ENCODE measurements around the gene AKR1E2.

The AKR1E2 gene

DNA sequence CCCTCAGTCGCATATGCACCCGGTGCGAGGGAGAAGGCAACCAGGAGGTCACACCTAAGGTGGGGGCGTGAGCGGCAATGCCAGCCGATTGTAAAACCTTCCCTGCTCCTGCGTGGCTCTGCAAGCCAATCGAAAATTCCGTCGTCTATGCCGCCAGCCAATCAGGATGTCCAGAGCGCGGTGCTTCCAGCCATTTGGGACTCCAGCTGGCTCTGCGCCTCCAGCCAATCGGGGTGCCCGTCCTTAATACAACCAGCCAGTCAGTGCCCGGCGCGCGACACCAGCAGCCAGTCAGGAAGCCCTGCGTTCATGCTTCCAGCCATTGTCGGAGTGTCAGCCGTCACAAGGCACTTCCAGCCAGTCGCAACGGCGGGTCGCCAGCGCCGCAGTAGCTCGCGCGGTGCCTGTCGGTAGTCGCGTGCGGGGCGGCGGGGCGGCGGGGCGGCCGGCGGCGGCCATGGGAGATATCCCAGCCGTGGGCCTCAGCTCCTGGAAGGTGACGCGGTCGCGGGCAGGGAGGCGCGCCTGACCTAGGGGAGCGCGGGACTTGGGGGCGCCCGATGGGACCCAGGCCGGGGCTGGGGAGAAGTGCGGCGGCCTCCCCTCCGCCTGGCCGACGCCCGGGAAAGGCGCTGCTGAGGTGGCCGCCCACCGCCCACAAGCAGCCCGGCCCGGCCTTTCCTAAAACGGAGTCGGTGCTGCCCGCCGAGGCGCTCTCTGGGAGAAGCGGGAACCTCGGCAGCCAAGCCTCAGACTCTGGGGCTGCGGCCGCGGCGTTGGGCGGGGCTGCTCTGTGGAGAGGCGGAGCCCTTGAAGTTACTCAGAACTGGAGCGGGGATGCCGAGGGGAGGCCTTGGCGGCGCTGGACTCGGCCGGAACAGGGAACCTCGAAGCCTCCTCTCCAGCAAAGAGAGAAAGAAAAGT, at the start of gene AKR1E2:
Gene AKR1E2 (plus strand): TSS at position 340 of the 924 bp plus-strand sequence. CDS start 118 bp downstream, at position 458.
- DNase-seq, result peak; percentile 66

DNA sequence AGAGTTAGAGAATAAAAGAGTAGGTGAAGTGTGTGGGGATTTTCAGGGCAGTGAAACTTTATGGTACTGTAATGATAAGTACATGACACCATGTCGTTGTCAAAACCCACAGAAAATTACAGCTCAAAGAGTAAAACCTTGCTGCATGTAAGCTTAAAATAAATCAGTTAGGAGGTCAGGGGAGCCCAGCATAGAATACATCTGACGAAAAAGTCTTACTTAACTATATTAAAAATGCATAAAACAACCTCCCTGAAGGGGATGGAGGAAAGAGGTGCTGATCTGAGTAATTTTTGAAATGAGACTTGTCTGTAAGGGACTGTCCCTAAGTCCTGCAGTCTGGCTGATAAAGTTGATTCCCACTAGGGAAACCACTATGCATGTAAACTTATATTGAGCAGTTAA, 49.8 kb upstream of the AKR1E2 start:
- no peak for DNase-seq

GRCh38 chr10:4778761-4779160, 47.2 kb upstream of the AKR1E2 start:
- no peak for DNase-seq

DNA sequence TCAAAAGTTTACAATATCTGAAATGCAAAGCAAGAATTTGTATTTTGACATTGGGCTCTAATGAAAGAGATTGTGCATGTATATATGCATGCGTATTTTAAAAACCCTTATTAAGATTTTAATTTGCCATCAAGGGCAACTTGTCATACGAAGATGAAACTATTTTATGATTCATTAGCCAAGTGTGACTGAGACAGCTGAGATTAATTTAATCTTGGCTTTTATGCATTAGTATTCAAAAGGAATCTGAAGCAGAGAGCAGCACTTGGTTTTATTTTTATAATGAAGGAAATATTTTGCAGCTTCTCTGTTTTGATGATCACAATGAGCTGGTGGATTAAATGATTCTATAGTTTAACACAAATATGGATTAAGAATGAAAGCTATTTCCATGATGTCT, 45.9 kb upstream of the AKR1E2 start:
- DNase-seq, result no peak

DNA sequence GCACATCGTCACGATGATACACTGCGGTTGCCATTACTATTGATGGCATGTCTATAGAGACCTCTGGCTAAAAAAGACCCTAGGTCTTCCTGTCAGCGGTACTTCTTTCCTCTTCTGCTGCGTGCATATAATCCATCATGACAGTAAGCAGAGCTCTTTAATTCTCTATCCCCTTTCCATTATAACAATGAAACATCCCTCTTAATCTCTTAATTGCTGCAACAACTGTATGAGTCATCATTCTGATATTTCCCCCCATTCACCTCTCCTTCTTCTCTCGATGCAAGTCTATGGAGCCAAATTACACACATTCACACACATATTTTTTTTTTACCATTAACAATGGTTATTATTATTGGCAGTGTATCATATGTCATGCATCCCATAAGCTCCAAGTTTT, 45.2 kb upstream of the AKR1E2 start:
- no peak for DNase-seq

DNA sequence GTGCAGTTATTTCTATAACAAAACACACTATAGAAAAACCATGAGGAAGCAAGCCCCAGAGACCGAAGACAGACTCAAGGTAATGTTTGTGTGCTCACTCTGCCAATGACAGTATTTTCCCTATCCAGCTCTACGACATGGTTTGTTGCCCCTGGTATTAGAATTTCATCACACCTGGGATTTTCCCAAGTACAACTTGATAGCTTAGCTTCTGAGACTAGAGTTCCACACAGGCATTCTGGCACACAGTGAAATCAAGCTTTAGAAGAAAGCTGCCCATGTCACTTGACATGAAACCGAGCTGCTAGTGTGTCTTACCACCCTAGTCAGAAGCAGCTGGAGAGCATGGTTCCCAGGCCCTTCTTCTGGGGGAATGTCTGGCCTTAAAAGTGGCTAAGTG, 44.1 kb upstream of the AKR1E2 start:
- DNase-seq, result no peak

DNA sequence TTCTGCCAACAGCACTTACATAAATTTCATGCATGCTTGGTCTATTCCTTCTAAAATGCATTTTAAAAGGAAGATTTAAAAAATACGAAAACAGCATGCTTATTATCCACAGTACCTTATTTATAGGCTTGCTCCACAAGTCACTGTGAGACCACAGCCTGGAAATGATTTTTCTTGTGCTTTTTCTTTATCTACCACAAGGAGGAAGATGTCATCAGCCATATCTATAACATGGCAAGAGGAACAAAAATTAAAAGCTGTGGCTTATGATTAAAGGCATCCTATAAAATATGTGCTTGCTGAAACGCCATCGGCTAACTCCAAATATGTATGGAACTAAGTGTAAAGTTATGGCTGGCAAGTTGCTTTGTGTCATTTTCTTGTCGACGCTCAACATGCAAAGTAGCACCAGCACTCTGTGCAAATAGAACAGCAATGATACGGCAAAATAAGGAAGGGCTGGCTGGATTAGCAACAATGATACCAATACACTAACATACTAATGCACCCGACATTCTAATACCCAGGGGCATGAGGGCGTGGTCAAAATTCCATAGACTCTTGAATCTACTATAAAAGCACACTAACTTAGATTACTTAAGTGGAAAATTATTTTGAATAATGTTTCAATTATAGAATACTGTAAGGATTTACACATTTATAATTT, 41.2 kb upstream of the AKR1E2 start:
- no peak for DNase-seq

- DNase-seq, result no peak
Observed at GRCh38 chr10:4786043-4786839, 39.8 kb upstream of the AKR1E2 start.

DNA sequence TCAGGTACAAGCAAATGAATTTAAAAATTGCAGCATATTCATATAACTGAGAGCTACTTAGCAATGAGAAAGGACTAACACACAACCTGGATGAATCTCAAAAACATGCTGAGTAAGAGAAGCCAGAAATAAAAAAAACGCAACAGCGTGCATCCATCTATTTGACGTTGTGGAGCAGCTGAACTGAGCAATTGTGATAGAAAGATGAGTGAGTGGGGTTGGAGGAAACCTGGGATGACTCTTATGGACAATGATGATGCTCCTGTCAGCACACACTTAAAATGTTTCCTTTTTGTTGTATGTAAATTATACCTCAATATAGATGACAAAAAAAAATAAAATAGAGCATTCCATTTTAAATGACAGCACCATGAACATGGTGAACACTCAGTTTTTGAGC, 36.0 kb upstream of the AKR1E2 start:
- no peak for DNase-seq

DNA sequence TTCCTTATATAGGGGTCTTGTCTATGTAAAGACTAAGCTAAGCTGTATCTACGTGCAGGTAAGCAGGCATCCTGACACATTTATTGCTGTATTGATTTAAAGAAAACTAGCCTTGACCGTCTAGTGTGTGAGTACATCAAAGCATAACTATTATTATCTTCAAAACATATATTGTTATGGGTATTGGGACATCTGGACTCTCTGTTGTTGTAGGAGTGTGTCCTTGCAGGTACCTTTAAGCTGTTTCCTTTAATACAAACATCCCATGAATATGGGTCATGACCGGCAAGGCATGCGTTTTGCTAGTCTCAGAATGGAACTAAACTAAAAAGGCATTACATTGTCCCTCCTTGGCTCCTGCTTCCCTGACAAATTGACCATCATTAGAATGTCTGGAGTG, 35.1 kb upstream of the AKR1E2 start:
- no peak for DNase-seq

- DNase-seq, result no peak
Observed at GRCh38 chr10:4792381-4792780, 33.6 kb upstream of the AKR1E2 start.

GRCh38 chr10:4801405-4801804, 24.6 kb upstream of the AKR1E2 start:
- DNase-seq, result no peak

DNA sequence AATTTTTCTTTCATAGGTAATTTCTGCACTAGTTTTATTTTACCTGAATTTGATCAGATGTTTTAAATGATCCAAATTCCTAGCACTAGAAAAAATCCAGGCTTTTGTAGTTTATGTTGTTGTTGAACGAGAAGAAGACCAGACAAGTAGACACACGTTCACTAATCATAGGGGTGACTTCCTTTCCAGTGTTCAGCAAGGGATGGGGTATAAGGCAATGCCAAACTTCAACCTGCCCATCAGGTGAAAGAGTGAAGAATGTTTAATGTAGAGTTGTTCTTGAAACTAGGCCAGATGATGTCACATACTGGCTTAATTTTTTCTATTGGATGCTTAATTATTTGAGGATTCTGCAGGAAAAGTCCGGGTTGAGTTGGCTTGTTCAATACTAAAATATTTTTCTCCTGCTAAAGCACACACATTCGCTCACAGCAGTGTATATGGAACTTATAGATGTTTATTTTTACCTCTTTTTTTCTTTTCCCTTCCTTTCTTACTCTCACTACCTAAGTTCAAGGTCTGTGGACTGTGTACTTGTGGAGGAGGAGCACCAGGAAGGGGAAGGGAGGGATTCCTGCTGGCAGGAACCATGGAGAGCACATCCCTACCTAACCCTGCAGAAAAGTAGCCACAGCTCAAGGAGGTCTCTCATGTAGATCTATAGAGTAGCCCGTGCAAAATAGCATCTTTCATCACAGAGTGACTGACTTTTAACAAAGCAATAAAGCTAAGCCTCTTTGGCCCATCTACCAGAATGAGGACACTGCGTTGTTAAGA, 23.1 kb upstream of the AKR1E2 start:
- no peak for DNase-seq

DNA sequence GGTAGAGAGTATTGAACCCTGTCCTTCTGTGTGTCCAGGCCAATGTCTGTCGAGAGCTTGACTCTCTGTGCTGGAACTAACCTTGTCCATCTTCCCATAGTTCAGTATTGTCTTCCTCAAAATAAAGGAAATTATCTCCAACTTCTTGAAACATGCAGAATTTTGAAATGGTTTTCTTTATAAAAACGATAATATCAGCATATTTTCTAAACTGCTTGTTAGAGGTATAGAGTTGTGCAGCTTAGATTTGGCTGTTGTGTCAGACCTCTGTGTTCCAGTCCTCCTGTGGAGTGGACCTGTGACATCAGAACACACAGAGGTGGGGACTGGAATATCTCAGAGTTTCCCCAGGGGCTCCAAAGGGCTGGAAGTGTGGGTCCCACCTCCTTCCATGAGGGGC, 22.2 kb upstream of the AKR1E2 start:
- DNase-seq, result no peak

DNA sequence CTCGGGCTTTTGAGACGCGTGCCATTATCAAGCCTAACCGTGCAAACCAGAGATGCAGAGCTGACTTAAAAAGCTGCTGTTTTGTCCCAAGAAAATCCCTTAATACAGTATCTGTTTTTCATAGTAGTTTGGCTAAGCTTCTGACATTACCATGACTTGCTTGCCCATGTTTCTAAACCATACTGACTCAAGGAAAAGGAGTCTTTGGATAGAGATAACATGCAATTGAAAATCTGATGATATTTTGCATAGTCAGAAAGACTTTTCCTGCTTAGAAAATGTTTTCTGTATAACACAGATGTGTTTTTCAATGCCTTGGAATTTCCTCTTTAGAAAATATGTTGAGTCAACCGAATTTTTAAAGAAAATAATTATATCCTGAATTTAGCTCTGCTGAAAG, 21.5 kb upstream of the AKR1E2 start:
- no peak for DNase-seq

- DNase-seq, result no peak
Observed at GRCh38 chr10:4806534-4806933, 19.5 kb upstream of the AKR1E2 start.

DNA sequence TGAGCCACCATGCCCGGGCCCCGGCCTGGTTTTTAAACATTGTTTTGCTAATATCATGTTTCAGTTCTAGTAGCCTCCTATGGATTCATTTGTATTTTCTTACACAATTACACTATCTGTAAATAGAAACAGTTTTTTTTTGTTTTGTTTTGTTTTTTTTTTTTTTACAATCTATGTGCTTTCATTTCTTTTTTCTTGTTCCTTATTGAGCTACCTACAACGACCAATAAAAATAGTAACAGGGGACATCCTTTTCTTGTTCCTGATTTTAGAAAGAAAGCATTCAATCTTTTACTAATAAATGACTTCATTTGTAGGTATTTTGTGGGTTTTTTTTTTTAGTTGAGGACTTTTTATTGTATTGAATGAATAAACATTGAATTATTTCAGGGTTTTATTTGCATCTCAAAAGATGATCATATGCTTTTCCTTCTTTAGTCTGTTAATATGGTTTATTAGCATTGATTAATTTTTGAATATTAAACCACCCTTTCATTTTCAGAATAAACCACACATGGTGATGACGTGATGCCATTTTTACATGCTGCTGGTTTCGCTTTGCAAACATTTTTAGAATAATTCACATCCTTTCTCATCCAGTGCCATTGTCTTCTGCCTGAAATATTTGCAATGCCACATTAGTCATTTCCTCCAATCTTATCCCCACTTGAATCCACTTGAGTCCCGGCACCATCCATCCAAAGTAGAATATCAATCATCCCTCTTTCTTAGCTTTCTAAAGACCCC, 18.1 kb upstream of the AKR1E2 start:
- DNase-seq, result no peak

GRCh38 chr10:4809156-4809555, 16.9 kb upstream of the AKR1E2 start:
- DNase-seq, result no peak

DNA sequence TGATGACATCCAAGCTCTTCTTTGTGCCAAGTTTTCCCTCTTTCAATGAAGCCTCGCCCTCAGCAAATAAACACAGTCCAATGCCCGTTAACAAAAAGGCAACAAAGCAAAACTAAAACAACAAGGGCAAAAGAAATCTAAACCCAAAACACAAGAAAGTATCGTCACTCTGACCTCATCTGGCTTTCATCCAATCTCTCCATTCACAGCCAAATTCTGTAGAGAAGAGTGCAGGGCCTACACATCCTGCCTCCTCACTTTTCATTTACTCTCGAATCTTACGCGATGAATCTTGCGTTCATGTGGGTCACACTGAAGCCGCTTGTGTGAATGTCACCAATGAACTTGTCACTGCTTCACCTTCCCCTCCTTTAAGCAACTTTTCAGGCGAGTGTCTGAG, 15.9 kb upstream of the AKR1E2 start:
- DNase-seq, result no peak

- no peak for DNase-seq
Observed at GRCh38 chr10:4812046-4812445, 14.0 kb upstream of the AKR1E2 start.

DNA sequence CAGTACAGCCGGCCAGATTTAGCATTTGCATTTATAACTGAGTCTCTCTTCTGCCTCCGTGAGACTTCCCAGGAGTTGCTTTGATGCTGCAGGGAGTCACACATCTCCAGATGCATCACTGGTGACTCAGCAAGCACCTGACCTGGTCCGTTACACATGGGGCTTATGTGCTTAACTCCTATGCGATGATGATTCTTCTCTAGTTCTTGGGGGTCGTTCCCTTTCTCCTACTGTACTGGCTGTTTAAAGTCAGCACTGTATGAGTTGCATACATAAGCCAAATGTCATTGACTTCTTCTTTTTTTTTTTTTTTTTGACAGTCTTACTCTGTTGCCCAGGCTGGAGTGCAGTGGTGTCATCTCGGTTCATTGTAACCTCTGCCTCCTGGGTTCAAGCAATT, 13.0 kb upstream of the AKR1E2 start:
- DNase-seq, result no peak

- no peak for DNase-seq
Observed at GRCh38 chr10:4813496-4813895, 12.5 kb upstream of the AKR1E2 start.
